HTR-8/SVneo (cell line): Measurements from ENCODE around the gene COL2A1.

Source experiments
- DNase-seq: peaks from one replicate; pipeline ENCODE4 v3.0.0; 2011; ENCODE audit warnings: low spot score, mixed read lengths; ENCODE audit not compliant: insufficient read length
- FAIRE-seq: peaks from 2 replicates; lab custom pipeline; 2011; peaks lifted over from hg19 to GRCh38; lab: Jason Lieb, UNC

COL2A1 gene

GRCh38 chr12:48016373-48017020 is 12.2 kb upstream of the COL2A1 start:
- FAIRE-seq = no peak
- no peak for DNase-seq

- no peak for DNase-seq
- no peak for FAIRE-seq
Observed at GRCh38 chr12:48015954-48016353, 11.7 kb upstream of the COL2A1 start.

DNA sequence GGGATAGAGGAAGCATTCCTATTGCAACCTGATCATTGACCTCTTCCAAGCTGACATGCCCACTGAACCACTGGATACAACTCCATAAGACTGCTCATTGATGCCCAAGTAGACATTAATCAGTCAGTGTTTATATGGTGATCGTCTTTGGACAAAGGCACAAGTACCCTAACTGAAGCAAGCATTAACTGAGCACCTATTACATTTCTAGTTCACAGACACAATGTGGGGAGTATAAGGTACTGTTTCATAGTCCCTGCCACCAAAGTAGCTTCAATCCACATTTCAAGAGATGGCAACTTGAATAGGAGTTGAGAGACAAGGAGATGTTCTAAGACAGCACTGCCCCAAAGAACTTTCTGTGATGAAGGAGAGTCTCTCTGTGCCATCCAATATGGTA is 10.9 kb upstream of the COL2A1 start:
- DNase-seq (no peak), FAIRE-seq (no peak)

DNA sequence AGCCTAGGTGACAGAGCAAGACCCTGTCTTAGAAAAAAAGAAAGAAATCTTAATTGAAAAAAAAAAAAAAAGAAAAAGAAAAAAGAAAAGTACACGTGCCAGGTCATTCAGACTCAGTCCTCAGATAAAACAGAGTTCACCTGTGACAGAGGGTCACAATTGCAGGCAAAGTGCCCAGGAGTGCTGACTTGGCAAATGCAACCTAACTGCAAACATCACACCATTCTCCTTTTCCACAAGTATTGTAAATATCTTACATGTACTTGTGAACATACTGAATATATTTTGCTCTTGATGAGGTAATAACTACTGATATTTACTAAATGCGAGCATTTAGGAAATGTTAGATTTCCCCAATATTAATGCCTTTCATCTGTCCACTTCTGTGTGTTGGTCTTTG is 9.0 kb upstream of the COL2A1 start:
- DNase-seq (no peak), FAIRE-seq (no peak)

DNA sequence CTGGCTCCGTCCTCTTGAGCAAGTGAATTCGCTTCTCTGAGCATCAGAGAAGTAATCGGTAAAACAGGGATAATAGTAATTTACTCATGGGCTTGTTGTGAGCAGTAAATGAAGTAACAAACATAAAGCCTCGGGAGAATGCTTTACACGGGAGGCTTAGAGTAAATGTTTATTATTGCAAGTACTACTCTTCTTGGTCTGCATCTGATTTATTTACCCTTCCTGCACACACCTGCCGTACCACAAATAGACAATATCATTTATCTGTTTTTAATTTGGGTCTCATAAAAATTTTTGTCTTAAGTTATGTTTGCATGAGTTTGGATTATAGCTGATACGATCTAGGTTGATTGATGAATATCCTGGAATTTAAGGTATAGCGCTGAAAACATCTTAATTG is 7.8 kb upstream of the COL2A1 start:
- DNase-seq (no peak), FAIRE-seq (no peak)

DNA sequence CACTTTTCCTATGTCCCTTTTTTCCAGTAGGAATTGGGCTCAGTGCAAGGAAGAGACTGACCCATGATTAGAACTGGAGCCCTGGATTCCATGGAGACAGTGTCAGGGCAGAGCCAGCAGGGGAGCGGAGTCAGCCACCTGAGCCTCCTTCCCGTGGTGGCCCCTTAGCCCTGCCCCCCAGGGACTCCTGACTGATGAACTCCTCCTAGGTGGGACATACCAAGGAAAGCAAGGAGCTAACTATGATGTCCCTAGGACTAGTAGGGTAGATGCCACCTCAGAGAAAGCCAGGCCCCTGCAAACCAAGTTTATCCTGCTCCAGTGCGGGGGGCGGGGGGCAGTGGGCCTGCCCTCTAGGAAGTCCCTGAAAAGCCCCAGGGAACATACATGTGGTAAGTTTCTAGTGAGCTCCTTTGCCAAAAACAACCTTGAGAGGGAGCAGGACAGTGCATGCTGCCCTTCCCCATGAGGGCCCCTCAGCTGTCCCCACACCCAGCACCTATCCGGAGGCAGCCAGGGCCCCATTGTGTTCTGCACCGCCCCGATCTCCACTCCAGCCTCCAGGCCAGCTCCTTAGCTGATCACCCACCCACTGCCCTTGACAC is 6.2 kb upstream of the COL2A1 start:
- no peak for DNase-seq
- FAIRE-seq = no peak

DNA sequence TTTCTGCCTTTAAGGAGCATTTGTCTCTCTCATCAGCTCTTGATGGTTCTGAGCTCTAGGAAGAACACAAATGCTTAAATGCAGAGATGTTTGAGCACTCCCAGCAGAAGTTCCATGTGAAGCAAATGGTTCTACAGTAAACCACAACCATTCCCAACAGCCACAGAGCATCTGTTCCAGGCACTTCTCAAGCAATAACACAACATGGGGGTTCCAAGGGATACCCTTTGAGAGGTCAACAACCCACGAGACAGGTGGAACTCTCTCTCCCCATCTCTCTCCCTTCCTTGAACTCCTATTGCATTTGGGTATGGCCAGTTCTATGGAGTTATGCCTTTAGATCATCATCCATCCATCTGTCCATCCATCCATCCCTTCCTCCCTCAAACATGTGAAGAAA is 5.2 kb upstream of the COL2A1 start:
- DNase-seq (no peak), FAIRE-seq (no peak)

DNA sequence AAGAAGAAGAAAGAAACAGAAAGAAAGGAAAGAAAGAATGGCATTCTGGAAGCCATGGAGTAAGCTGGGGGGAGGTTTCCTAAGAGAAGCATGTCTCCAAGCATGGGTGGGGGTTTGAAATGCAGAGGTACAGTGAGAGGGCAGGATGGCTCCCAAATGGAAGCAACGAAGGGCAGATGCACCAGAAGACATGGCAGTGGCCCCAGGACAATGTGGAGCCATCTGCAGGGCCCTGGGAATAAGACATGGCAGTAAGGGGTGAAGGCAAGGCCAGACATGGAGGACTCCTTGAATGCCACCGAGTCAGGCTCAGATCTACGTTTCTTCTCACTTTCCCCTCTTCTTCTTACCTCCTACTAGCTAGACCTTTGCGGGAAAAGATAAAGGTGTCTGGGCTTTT is 4.7 kb upstream of the COL2A1 start:
- FAIRE-seq (no peak), DNase-seq (no peak)

GRCh38 chr12:48008349-48008748 is 4.1 kb upstream of the COL2A1 start:
- DNase-seq (no peak), FAIRE-seq (no peak)

GRCh38 chr12:48007206-48007605 is 2.9 kb upstream of the COL2A1 start:
- no peak for FAIRE-seq

DNA sequence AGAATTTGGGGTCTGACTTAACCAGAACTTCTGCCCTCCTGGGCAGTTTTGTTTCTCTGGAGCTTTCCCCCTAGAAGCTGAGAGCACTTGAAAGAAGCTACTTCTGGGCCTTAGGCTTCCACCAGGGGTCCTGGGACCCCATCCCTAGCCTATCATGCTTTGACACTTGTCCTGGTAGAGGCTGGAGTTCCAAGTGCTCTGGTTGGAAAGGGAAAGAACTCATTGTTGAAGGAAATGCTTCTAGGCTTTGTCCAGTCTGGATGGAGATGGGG is 1.4 kb upstream of the COL2A1 start:
- no peak for DNase-seq
- no peak for FAIRE-seq

More at GRCh38 chr12:48007206-48007605, 2.9 kb upstream of the COL2A1 start:
- no peak for DNase-seq

- no peak for FAIRE-seq
- DNase-seq = no peak
Observed at GRCh38 chr12:48005001-48005749, 899 bp upstream of the COL2A1 start.

GRCh38 chr12:48003226-48004052 is 837 bp downstream of the COL2A1 start:
- DNase-seq (no peak), FAIRE-seq (no peak)

DNA sequence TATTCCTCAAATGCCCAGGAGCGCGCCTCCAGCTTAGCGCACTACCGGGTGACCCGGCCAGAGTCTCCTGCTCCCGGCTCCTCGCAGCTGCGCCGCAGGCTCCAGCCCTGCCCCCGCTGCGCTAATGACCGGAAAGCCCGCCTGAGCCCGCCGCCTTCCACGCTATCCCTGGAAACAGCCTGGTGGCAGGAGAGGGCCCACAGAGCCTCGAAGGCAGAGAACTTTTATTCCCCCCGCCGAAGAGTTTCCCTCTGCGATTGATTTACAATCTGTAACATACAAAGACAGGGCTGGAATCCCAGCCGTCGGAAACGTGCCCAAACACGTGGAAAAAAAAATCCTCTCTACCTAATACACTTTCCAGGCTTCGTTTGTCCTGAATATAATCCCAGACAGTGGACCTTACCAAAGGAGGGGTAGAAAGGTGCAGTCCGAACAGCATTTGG is 1.5 kb downstream of the COL2A1 start:
- DNase-seq = peak; percentile 14
- no peak for FAIRE-seq

DNA sequence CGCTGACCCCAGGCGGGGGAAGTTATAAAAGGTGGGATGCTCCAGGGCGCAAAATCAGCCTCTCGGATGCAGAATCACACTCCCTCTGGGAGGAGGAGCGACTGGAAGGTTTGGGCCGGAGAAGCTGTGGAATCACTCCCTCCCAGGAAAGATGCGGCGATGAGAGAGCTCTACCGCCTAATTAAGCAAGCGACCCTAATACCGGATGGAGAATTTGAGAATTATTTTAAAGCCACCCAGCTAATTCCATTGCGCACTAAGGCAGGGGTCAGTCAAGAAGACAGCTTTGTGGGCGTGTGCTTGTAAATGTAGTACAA is 1.9 kb downstream of the COL2A1 start:
- FAIRE-seq (no peak), DNase-seq (no peak)

DNA sequence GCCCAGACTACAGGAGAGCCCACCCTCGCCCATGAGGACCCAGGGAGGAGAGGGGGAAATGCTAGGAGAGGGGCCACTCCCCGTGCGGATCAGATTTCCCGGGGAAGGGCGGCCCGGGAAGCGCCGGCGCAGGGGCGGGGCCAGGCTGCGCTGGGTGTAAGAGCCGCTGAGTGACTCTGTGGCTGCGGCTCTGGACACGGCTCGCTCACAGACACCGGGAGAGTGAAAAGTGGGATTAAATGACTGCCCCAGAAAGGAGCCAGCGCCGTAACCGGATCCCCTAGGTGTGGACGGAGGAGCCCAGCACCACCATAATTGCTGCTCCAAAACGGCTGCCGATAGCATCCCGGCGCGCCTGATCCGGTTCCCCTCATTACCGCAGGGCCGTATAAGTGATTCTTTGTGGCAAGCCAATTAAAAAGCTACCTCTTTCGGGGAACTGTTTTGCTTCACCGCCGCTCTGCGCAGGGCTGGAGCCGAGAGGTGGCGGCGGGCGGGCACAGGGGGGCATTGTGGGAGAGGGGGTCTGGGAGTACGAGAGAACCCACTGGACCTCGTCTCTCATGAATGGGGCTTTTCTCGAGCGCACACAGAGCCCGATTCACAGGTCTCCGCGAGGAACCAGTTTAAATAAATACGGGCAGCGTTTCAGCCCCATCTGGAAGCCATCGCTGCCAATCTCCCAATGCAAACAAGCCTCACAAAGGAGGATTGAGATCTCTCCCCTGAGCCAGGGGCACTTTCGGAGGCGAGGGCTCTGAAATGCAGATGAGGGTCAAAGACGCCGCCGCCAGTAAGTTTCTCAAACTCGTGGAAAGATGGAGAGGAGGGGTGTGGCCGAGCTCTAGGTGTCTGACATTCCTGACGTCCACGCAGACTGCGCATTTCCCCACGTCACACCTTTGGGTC is 2.5 kb downstream of the COL2A1 start:
- peak; percentile 52 for DNase-seq
- no peak for FAIRE-seq

DNA sequence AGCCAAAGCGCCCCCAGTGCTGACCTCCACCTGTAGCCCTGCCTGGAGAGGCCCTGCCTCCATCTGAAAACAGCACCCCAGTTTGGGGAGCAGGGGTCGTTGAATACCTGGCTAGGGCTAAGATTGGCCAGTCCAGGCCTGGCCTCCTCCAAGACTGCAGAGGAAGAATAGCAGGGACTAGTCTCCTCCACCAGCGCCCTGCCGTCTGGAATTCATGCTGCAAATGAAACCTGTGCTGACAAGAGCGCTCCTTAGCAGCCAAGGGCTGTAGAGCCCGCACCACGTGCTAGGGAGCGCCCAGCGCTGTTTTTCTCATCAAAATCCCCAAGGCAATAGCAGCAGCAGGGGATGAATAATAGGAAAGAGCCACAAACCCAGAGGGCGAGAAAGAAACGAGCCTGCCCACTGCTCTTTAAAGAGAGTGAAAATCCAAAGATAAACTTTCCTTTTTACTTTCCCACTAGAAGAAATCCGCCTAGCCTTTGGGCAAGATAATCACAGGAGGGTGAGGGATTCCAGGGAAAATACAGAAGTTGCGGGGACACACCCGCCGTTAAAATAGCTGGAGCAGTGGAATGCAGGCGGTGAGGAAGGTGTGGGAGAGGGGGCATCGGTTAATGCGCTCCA is 3.3 kb downstream of the COL2A1 start:
- FAIRE-seq (peak; percentile 64), DNase-seq (peak; percentile 60)

DNA sequence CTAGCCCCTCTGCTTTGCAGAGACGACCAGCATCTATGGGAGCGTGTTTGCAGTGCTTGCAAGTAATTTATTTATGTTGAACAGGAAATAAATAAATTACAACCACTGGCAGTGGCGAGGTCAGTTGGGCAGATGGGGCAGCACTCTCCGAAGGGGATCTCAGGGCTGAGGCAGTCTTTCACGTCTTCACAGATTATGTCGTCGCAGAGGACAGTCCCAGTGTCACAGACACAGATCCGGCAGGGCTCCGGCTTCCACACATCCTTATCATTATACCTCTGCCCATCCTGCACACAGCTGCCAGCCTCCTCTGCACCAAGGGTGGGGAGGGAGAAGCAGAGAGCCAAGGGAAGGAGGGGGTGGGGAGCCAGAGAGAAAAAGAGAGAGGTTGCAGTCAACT is 4.5 kb downstream of the COL2A1 start:
- no peak for FAIRE-seq
- no peak for DNase-seq

DNA sequence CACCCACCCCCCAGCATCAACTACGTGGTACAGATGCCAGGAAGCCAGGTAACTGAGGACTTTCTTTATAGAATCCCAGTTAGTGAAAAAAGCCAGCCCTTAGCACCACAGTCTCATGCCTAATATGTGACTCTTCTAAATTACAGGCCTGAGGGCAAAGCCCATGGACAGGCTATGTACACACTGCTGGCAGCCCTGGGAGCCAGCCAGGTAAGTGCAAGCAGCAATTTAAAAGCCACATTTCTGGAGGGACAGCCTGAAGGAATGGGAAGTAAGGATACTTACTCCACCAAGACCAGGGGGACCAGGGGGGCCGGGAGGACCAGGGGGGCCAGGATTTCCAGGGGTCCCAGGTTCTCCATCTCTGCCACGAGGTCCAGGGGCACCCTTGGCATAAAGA is 7.0 kb downstream of the COL2A1 start:
- no peak for DNase-seq
- no peak for FAIRE-seq

DNA sequence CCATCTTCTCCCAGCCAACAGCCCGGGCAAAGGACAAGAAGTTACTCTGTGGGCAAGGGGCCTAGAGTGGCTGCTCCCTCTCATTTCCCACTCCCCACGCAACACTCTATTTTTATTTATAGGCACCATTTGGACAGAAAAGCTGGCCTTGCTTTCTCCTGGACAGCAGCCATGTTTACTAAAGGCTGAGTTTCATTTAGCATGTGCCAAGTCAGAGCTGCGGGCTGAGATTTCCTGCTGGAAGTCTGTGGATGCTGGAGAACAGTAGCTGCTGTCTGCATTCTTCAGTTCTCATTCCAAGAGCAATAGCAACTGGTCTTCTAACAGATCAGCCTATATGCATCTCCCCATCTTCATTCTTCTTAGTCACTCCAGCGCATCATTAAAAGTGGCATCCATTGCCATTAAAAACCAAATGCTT is 8.3 kb downstream of the COL2A1 start:
- FAIRE-seq (no peak), DNase-seq (no peak)
